Omental fat pad (tissue), 4 donors: ENCODE data around the gene APBA2. TPM values are rescaled to one million over a fixed set of nuclear protein-coding genes. Genes with fewer than 3 reads are reported as not detected.

Experiments used
- ATAC-seq: fragments of 150-250 bp; one replicate; pipeline ENCODE4 v1.9.1; 2016; ENCODE audit warnings: mild to moderate bottlenecking, moderate library complexity; ENCODE audit not compliant: low FRiP score
- DNase-seq: peaks from one replicate; pipeline ENCODE4 v3.0.0-alpha.2; 2019; ENCODE audit warnings: low spot score
- total RNA-seq, 4 donors: library from RNA; depleted of rRNA; stranded (reverse); fragments of >200 nt; gene quantifications; one replicate each; pipeline ENCODE4 v1.1.0, GENCODE V29; 2016
- TF ChIP-seq, protein P1 (sequence below), 3 donors: fragments of 450-650 bp; IDR thresholded peaks; one replicate each; pipeline ENCODE4 v1.5.1; 2016 to 2017; ENCODE audit warnings: antibody characterized with exemption in 3 of 3, mild to moderate bottlenecking in 3 of 3, moderate library complexity in 2 of 3

APBA2 gene
- total RNA-seq, 4 donors from 2014 or later, result 0.93 to 4.3 (median 2.6) TPM

DNA sequence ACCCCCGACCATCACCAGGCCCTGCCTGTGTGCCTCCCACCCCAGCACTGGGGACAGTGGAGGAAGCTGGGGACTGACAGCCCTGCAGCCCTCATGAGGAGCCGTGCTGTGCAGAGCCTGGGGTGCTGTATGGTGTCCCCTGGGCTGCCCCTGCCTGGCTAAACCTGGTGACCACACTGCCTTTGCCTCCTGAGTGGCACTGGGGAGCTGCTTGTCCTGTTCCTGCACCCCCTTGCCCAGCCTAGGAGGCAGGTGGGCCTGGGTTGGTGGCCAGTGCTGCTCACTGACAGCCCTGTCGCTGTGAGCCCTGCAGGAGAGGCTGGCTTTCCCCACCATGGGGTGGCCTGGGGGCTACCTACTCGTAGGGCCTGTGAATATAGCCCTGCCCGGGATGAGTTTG is 224.4 kb downstream of the APBA2 start:
- TF ChIP-seq, protein P1, sequence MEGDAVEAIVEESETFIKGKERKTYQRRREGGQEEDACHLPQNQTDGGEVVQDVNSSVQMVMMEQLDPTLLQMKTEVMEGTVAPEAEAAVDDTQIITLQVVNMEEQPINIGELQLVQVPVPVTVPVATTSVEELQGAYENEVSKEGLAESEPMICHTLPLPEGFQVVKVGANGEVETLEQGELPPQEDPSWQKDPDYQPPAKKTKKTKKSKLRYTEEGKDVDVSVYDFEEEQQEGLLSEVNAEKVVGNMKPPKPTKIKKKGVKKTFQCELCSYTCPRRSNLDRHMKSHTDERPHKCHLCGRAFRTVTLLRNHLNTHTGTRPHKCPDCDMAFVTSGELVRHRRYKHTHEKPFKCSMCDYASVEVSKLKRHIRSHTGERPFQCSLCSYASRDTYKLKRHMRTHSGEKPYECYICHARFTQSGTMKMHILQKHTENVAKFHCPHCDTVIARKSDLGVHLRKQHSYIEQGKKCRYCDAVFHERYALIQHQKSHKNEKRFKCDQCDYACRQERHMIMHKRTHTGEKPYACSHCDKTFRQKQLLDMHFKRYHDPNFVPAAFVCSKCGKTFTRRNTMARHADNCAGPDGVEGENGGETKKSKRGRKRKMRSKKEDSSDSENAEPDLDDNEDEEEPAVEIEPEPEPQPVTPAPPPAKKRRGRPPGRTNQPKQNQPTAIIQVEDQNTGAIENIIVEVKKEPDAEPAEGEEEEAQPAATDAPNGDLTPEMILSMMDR (IDR thresholded peaks at IDR 0.05), result no peak
- DNase-seq (no peak), ATAC-seq (no peak)

DNA sequence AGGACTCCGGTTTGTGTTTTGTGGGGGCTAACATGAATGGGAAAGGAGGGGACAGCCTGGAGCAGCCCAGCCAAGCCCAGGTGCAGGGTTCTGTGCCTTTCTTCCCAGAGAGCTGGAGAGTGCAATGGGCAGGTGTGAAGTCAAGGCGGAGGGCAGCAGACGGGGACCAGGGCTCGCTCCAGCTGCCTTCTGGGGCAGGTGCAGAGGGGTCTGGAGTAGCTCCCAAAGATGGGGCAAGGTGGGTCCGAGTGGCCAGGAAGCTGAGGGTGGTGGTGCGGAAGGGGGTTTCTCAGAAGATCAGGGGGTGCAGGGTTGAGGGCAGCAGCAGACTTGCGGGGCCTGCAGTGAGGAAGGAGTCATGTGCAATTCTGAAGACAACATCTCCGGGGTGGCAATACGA is 225.0 kb downstream of the APBA2 start:
- TF ChIP-seq, protein P1 (IDR thresholded peaks at IDR 0.05), result no peak
- DNase-seq (no peak), ATAC-seq (no peak)

DNA sequence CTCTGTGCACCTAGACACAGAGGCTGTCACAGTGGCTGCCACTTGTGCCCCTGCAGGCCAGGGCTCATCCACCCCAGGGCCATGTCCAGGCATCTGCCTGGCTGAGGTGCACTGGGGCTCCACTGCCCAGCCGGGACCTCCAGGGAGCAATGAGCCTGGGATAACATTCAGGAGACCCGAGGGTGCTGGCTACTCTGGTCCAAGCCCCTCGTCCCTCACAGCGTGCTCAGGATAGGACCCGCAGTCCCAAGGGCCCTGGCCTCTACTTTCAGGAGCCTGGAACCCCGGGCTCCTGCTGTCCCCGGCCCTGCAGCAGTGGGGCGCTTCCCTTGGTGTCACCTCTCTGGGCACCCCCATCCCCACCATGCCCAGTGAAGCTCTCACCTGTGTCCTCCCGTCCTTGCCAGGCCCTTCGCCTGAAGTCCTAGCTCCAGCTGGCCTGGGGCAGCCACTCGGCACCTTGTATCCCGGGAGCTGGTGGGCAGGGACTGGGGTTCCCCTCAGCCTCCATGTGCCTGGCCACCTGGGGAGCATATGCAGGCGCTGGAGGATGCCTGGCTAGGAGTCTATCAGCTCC is 226.0 kb downstream of the APBA2 start:
- ATAC-seq, result no peak
- no peak for DNase-seq
- TF ChIP-seq, protein P1 (IDR thresholded peaks at IDR 0.05), result no peak

DNA sequence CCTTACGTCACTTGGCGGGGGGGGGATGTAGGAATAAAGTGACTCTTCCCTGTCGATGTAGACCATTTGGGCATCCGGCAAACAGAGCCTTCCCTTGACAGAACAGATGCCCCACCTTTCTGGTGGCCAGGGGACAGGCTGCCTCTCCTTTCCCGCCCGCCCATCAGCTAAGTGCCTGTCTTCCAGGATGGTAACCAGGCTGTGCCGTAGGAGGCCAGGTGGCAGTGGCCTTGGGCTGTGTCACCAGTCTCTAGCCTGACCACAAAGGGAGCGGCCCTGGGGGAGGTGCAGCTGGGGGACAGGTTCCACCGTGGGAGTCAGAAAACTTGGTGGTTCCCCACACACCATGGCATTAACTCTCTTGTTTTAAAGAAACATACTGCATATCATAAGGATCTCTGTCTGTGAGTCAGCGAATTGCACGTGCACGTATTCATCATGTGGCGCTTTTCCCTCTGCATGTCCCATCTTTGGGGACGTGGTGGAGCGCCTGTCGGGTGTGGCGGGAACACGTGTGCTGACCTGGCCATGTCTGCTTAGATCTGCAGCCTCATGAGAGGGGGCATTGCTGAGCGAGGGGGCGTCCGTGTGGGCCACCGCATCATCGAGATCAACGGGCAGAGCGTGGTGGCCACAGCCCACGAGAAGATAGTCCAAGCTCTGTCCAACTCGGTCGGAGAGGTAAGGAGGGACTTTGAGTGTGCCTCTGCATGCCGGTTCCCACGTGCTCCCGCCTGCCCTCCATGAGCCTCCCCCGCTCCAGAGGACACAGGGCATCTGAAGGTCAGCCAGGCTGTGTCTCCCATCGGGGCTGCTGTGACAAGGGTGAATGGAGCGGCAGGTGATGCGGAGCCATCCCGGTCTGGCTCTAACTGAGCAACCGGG is 227.8 kb downstream of the APBA2 start:
- DNase-seq (no peak), ATAC-seq (no peak)
- TF ChIP-seq, protein P1 (IDR thresholded peaks at IDR 0.05), result no peak

DNA sequence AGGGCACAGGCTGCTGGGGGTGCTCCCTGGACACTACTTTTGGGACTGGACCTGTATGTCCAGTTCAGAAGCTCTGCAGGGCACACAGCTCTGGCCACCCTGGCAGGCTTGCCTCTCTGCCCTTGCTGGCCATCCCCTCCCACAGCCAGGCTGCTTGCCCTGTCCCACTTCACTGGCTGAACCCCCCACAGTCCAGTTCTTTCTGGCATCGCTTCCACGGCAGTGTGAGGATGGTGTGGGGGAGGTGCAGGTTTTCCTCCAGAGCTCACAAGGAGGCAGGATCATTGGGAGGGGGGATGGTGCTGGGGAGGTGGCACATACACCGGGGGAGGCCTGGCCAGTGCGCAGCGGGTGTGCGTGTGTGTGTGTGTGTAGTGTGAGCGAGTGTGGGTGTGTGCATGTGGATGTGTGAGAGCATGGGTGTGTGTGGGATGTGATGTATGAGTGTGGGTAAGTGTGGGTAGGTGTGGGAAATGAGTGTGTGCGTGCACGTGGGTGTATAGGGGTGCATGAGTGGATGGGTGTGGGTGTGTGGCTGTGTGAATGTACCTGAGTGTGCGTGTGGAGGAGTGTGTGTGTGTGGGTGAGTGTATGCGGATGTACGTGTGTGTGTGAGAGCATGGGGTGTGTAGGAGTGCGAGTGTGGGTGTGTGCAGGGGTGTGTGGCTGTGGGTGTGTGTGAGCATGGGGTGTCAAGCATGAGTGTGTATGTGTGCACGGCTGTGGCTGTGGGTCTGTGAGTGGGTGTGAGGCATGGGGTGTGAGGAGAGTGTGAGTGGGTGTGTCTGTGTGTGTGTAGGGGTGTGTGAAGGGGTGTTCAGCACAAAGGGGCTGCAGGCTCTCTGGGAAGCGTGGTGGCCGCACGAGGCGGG is 228.7 kb downstream of the APBA2 start:
- DNase-seq (no peak), ATAC-seq (no peak)
- TF ChIP-seq, protein P1 (IDR thresholded peaks at IDR 0.05), result no peak

DNA sequence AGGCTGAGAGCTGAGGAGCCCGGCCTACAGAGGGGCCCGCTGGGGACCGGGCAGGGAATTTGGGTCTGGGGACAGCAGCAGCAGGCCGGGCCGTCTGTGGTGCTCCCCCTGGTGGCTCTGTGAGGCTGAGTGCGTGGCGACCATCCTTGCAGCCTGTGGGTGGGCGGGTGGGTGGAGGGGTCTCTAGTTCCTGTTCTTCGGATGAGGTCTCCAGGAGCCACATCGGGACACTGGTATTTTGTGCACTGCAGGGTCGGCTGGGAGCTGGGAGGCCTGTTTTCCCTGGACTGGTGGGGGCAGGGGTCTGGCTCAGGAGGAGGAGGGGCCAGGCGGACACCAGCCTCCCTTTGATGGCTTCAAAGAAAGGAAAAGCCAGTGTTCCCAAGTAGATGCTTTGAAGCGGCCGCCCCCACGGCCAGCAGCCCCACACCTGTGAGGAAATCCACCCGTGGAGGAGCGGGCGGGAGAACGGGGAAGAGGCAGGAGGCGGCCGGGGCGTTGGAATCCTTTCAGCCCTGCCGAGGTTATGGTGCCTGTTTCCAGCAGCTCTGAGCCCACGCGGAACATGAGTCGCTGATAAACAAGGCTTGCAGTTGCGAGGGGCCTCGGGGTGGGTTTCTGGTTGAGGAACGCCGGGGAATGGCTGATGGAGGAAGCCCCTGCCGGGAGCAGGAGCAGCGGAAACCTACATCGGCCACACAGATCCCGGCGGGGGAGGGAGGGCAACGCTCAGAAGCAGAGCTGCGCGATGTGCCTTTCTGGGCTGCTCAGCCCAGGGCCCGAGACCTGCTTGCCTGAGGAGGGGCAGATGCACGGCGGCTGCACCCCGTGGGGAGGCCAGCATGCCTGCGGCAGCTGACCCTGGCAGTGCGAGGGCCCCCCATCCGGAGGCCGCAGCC is 229.6 kb downstream of the APBA2 start:
- DNase-seq, result no peak

More for the DNA sequence above, 229.6 kb downstream of the APBA2 start:
- ATAC-seq, result no peak
- TF ChIP-seq, protein P1 (IDR thresholded peaks at IDR 0.05), result no peak
